ENCODE measurements around the gene PACS2.
"Not testable (repeated sequence)": the region's sequence is repeated elsewhere in the genome, so short reads cannot be mapped to it uniquely, and the experiment has no call there.

Gene PACS2

DNA sequence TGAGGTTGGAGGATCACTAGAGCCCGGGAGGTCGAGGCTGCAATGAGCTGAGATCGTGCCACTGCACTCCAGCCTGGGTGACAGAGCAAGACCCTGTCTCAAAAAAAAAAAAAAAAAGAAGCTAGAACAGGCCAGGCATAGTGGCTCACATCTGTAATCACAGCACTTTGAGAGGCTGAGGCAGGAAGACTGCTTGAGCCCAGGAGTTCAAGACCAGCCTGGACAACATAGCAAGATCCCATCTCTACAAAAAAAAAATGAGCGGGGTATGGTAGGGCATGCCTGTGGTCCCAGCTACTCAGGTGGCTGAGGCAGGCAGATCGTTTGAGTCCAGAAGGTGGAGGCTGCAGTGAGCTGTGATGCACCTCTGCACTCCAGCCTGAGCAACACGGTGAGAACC, 25.6 kb upstream of the PACS2 start:
- not testable (repeated sequence) for DNase-seq (ENCODE audit: low spot score)

DNA sequence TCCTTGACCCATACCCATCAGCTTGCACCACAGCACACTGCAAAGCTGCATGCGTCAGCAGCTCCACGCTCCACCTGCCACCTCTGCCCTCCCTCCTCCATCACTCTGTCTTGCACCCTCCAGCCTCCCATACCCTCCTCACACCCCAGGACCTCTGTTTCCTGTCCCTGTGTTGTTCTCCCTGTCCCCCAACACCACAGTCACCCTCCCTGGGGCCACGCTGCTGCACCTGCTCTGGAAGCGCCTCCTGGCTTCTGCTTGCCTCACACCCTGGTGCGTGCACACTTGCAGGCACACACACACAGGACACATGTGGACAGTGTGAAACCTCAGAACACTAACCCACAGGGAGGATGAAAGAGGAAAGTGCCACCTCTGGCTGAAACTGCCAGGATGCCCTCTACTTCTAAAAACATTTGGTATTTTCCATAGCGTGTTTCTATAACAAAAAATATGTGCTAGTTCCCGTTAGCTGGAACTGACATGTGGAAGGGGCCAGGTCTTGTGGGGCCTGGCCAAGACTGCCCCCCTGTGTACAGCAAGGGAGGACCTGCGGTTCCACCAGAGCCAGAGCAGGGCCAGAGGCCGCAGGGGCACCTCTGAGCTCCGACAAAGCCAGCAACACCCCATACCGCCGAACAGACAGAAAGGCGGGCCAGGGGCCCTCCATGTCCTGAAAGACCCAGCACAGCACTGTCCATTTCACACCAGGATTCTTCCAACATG, 23.8 kb upstream of the PACS2 start:
- DNase-seq (ENCODE audit: low spot score) = no peak

DNA sequence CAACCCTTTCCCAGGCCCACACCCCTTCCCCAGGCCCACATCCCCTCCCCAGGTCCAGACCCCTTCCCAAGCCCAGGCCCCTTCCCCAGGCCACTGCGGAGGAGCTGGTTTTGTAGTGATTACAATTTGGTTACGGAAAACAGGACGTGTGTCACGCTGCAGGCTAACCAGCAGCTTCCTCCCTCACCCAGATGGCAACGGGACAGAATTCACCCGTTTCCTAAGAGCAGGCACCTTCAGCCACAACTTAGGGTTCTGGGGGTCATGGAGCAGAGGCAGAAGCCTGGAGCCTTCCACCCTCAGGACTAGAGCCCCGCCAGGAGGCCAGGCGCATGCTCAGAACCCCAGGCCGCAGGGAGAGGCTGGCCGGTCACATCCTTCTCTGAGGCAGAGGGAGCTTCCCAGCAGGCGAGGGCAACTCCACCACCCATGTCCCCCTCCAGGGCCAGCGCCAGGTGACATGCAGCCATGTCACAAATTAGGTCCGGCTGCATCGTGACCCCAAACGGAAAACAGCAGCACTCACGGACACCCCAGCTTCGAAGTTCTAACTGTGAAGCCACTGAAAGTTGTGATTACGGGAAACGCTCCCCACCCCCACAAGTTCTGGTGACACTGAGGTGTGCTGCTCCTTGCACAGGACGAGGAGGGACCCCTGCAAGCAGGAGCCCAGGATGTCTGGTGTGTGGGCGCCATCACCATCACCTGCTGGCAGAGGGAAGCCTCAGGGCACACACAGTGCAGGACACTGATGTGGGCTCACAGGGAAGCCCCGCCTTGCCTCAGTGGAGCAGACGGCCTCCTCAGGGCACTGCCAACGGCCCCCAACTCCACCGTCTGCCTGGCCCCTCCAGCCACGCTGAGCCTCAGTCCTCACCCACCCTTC, 21.5 kb upstream of the PACS2 start:
- no peak for DNase-seq (ENCODE audit: low spot score)

DNA sequence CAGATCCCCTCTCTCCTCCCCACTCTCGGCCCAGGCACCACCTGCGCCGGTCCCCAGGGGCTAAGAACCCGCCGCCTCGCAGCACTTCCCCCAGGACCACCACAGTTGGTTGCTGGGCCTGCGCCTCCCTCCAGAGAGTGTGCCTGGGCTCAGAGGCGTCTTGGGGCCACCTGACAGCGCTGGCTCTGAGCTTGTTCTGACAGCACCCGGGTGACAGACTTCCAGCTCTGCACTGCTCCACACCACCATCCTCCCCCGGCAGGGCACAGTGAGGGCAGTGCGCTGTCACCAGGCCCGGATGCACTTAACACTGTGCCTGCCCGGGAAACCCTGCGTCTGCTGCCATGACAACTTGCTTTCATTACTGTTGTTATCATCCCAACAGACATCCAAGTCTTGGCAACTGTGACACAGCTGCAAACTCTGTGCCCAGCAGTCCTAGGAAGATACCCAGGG, 20.4 kb upstream of the PACS2 start:
- peak; percentile 80 for DNase-seq (ENCODE audit: low spot score)

DNA sequence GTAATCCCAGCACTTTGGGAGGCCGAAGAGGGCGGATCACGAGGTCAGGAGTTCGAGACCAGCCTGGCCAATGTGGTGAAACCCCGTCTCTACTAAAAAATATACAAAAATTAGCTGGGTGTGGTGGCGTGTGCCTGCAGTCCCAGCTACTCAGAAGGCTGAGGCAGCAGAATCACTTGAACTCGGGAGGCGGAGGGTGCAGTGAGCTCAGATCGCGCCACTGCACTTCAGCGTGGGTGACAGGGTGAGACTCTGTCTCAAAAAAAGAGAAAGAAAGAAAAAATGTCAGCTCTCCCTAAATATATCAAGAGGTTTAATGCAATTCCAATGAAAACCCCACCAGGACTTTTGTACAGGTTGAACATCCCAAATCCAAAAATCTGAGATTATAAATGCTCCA, 17.2 kb upstream of the PACS2 start:
- not testable (repeated sequence) for DNase-seq (ENCODE audit: low spot score)

DNA sequence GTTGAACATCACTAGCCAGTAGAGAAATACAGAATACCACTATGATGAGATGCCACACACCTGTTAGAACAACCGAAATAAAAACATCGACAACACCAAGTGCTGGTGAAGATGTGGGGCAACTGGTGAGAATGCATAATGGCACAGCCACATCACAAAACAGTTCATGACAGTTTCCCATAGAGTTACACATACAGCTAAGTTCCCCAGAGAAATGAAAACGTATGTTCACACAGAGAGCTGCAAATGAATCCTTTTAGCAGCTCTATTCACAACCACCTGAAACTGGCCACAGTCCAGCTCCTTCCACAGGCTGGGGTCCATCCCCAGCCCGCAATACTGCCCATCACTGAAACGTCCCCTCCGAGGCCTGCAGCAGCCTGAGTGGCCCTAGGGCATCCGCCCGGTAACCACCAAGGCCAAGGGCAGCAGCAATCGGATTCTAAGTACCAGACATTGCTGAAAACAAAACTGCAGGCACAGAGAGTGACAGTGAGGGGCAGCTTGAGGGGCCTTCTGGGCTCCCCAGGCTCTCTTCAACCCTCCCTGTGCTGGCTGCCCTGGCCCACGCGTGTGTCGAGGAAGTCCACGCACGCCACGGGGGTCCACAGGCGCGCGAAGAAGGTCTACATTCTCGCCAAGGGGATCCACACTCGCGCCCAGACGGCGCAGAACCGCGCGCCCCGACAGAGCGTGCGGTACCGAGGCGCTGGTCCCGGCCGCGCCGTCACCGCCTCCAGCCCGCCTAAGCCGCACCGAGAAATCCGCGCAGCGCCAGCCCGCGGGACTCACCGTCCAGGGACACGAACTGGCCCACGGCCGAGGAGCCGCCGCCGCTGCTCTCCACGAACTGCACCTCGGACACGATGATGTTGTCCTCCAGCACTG, 14.7 kb upstream of the PACS2 start:
- no peak for DNase-seq (ENCODE audit: low spot score)

DNA sequence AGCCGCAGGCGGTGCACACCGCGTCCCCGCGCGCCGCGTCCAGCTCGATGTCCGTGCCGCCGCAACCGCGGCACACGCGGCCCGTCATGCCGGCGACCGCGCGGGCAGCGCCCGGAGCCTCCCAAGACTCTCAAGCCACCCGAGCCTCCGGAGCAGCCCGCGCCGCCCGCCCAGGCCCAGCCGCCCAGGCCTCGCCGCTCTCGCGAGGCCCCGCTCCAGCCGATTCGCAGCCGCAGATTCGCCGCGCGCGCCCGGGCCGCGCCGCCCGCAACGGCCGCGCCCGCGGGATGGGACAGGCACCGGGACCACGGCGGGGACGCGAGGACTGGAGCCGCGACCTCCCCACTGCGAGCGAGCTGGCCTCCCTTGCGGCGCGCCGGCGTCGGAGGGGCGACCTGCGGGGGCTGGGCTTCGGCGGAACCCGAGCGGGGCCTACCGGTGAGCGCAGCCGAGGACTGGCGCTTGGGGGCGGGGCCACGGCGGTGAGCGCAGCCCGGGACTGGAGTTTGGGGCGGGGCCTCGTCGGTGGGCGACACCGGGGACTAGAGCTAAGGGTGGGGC, 13.9 kb upstream of the PACS2 start, which contains the start of gene BRF1:
Gene BRF1, minus strand, starts transcription at position 460 of the 561 bp plus-strand sequence. Its CDS starts 372 bp downstream, at position 88.
- peak; percentile 93 for DNase-seq (ENCODE audit: low spot score)

DNA sequence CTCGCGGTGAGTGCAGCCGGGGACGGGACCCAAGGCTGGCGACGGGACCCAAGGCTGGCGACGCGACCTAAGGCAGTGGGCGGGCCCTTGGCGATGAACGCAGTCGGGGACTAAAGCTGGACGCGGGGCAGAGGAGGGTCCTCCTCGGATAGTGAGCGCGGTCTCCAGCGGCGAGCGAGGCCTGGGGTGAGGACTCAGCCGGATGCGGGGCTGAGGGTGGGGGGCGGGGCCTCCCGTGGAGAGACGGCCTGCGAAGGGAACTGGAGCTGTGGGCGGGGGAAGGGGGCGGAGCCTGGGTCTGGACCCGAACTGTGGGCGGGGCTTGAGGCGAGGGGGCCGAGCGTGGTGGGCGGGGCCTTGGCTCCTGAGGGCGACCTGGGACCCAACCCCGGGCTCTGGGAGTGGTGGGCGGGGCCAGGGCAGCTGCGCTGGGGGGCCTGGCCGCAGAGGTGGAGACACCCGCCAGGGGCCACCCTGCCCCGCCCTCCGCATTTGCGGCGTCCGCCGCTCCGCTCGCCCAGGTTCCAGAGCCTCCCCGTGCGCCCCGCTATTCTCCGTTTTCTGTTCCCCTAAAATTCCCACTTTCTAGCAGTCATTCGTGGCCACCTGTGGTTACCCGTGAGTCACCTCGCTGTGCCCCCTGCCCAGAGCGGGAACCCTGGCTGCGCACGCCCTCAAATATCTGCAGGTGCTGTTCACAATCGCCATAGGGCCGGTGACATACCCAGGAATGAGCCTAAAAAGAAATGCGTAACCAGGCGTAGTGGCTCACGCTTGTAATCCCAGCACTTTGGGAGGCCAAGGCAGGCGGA, 13.2 kb upstream of the PACS2 start:
- DNase-seq (ENCODE audit: low spot score) = peak; percentile 98

DNA sequence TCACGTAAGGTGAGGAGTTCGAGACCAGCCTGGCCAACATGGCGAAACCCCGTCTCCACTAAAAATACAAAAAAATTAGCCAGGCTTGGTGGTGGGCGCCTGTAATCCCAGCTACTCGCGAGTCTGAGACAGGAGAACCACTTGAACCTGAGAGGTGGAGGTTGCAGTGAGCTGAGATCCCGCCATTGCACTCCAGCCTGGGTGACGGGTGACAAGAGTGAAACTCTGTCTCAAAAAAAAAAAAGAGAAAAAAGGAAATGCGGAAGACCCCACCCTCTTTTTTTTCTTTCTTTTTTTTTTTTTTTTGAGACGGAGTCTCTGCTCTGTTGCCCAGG, 12.7 kb upstream of the PACS2 start:
- not testable (repeated sequence) for DNase-seq (ENCODE audit: low spot score)

DNA sequence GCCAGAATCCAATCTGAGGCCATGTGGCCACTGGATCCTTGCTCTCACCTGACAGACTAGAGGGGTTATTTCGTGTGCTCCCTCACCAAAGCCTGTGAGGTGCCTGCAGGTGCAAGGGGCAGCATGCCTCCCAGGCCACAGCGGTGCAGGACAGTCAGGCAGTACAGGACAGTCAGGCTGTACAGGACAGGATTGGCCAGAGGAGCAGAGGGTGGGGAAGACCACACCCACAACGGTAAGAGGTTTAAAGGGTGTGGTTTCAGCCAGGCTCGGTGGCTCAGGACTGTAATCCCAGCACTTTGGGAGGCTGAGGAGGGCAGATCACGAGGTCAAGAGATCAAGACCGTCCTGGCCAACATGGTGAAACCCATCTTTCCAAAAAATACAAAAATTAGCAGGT, 10.6 kb upstream of the PACS2 start:
- DNase-seq (ENCODE audit: low spot score) = no peak

DNA sequence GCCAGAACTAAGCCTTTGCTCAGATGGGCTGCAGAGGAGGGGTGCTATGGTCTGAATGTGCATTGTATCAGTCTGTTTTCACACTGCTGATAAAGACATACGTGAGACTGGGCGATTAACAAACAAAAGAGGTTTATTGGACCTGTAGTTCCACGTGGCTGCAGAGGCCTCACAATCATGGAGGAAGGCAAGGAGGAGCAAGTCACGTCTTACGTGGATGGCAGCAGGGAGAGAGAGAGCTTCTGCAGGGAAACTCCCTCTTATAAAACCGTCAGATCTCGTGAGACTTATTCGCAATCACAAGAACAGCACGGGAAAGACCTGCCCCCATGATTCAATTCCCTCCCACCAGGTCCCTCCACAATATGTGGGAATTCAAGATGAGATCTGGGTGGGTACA, 10.0 kb upstream of the PACS2 start:
- no peak for DNase-seq (ENCODE audit: low spot score)

DNA sequence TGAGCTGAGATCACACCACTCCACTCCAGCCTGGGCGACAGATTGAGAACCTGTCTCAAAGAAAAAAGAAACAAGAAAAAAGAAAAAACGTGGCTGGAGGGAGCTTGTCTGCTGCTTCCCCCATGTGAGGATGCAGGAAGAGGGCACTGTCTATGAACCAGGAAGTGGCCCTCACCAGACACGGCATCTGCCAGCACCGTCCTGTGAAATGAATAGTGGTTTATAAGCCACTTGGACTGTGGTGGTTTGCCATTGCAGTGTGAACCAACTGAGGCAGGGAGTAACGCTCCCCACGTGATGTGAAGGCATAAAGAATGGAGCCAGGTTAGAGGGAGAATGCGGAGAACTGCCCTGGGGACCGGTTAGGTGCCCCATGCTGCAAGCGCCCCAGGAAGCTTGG, 9.2 kb upstream of the PACS2 start:
- DNase-seq (ENCODE audit: low spot score) = no peak

DNA sequence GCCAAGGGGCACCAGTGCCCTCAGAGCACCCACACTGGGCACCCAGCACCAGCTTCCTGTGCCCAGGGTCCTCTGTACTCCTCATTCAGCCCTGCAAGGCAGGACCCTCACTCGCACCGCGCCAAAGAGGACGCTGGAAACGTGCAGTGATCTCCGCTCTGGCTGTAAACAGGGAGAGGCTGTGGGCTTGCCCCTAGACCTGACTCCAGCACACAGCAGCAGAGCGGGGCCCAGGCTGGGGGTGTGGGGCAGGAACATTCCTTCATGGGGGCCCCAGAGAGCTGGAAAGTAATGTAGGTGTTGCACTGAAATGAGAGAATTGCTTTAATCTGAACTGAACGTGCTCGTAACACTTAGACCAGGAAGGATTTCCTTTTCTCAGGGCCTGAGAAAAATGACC, 8.8 kb upstream of the PACS2 start:
- no peak for DNase-seq (ENCODE audit: low spot score)

DNA sequence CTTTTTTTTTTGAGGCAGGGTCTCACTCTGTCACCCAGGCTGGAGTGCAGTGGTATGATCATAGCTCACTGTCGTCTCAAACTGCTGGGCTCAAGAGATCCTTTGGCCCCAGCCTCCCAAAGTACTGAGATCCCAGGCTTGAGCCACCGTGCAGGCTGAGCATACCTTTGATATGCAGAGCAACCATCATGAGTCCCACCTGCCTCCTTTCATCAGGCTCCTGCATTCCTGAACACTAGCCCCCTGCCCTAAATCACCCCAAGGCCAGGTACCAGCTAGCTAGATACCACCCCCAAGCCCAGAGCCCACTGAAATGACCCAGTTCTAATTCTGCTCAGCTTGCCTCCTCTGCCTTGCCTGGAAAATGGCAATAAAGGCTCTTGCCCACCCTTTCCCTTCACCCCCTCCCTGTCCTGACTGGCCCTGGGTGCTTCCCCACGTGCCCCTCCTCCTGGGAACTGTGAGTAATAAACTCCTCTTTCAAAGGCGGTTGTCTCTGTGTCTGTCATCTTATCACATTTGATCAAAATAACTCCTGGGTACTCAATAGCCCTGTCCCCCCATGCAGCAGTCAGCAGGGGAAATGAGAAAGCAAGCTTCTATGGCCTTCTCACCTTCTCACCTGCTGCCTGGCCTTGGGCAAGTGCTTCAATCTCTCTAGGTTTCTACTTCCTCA, 7.4 kb upstream of the PACS2 start:
- no peak for DNase-seq (ENCODE audit: low spot score)

DNA sequence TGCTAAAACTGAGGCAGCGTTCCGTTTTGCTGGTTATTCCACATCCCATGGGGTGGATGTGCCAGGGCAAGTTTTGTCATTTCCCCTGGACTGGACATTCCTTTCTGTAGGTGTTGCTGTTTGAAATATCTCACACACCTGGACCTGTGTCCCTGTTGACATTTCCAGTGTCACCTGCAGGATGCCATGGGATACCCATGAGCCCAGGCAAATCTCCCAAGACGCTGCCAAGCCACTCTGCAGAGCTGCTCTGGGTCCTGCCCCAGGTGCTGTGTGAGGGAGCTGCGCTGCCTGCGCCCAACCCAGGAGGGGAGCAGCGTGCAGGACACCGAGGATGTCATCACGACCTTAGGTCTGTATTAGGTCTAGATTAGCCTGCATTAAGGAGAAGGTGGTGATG, 5.2 kb upstream of the PACS2 start:
- DNase-seq (ENCODE audit: low spot score) = no peak

DNA sequence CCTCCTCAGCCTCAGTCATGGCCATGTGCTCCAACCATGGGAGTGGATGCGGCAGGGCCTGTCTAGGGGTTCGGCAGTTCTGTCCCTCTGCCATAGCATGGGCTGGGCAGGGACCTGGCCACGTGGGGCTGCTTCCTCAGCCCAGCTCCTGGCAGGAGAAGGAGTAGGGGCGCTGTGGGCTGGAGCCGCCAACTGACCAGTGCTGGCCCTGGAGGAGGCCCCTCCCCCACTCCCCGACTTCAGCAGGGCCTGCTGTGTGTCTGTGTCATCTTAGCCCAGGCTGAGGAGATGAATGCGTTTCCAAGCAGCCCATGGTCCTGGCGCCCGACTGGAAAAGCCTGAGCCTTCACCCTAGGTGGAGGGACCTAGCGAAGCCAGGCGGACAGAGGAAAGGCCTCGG, 2.7 kb upstream of the PACS2 start:
- no peak for DNase-seq (ENCODE audit: low spot score)

DNA sequence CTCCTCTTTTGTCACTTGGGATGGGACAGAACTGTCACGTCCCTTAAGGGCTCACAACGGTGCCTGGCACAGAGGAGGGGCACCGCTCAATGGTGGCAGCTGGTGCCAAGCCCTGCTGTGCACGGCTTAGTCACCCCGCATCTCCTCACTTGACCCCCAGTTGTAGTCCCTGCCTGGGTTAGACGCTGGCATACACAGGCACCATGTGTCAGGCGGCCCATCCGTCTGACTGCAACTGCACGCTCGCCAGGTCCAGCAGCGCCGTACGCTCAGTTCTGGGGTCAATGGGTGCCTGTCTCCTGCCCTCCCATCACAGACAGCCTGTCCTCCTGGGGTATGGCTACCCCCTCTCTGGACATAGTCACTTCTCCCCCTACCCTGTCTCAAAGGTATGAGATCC, 1.6 kb upstream of the PACS2 start:
- DNase-seq (ENCODE audit: low spot score) = peak; percentile 91

DNA sequence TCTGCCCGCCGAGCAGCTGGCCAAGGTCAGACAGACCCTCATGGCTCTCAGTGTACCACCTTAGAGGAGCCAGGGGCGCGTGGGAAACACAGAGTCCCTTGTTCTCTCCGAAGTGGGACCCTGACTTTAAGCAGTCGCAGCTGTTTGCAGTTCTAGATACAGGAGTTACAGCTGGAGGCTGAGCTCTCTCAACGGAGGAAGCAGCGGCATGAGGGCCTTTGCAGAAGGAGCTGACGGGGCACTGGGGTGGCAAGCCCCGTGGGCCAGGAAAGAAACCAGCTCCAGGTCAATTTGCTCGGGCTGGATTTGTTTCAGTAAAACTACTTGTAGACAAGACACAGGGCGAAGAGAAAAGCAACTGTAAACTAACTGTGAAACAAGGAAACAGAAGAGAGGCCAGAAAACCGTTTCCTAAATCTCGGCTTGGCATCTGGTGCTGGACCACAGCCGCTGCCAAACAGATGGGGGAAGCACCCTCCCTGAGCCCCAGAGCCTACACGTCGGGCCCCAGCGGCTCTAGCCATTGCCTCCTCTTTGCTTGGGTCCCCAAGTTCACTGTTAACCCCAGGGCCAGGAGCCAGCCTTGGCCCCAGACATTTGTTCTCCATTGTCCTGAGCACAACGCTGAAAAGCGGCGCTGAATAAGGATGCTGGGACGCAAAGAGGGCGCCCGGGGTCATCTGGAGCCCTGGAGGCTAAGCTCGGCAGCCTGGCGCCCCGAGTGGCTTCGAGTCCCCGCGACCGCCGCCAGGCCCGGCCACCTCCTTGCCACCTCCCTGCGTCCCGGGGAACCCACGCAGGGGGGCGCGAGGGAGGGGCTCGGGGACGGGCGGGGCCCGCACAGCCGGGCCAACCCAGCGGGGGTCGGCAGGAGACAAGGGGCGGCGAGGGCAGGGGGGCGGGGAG, 914 bp upstream of the PACS2 start:
- no peak for DNase-seq (ENCODE audit: low spot score)

DNA sequence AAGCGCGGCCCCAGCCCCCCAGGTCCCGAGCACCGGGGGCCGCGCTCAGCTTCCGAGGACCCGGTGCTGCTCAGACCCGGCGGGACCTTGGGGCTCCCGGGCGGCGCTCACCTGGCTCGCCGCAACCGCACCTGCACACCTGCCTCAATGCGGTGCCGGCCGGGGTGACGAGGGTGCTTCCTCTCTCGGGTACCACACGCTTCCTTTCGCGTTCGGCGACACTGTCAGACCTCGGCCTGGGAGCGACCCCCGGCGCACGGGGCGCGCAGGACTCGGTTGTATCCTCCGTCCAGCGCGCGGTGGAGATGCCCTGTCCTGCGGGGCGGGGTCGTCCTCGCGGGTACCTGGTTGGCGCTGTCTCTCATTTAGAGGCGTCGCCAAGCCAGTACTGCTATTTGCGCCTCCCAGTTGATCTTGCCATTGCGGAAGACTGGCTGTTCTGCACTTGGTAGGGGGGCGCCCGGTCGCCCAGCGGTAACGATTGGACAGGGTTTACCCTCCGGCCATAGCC, 718 bp downstream of the PACS2 start:
- no peak for DNase-seq (ENCODE audit: low spot score)

Measured in Ammon's horn (tissue), 1 donor.